HuH-7 (cell line): Measurements from ENCODE around the gene PROX1.

ENCODE experiments used
- DNase-seq: peaks from one replicate; pipeline ENCODE4 v3.0.0; 2011; ENCODE audit warnings: low spot score

The PROX1 gene

GRCh38 chr1:213999732-214000131, 12.0 kb downstream of the PROX1 start:
- no peak for DNase-seq

DNA sequence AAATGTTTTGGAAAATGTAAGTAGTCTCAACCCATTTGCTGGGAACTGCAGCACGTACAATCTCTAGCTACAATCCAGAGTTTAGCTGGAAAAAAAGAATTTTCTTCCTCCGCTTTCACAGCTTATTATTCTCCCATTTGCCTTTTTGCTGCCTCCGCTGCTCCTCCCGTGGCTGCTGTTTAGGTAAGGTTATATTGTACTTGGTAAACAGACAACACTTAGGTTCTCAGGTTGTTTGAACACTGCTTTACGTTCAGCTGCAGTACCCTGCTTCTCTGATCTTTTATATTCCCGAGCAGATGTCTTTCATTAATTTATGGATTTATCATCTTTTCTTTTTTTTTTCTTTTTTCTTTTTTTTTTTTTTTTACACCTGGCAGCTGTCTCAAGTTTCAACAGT, 14.3 kb downstream of the PROX1 start:
- DNase-seq: no peak

DNA sequence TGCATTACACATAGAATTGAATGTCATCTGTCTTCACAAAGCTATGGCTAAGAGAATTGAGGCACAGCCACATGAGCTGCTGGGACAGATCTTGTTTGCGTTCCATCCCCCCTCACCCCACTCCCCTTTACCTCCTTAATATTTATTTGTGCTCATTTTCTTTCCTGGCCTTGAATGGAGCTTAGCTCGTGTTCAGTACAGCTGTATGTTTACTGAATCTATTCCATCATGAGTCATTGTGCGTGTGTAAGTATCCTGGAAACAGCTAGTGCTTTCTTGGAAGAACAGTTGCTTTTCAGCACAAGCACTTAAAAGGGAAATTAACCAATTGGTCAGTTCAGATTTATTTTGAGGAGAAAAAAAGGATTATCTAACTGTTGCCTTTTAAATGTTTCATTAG, 14.7 kb downstream of the PROX1 start:
- DNase-seq: no peak

- no peak for DNase-seq
These were observed 15.5 kb downstream of the PROX1 start for GRCh38 chr1:214003233-214003632.

GRCh38 chr1:214004014-214004413, 16.2 kb downstream of the PROX1 start:
- DNase-seq: no peak

- DNase-seq: no peak
These were observed 17.0 kb downstream of the PROX1 start for GRCh38 chr1:214004795-214005194.

GRCh38 chr1:214005708-214006107, 17.9 kb downstream of the PROX1 start:
- DNase-seq: no peak

DNA sequence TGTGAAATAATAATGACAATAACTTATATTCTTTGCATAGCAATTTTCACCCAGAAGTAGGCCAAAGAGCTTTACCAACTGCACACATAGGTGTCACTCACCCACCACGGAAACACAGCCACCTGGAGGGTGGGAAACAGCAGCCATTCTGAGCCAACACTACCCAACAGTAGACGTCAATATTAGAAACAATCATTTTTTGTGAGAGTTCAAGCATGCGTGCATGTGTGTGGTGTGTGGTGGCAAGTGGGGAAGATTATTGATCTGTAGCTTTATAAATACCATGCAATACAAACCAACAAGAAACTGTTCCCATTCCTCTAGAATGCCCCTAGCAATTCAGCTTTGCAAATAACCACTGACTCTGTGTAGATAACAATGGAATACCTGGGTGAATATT, 19.1 kb downstream of the PROX1 start:
- DNase-seq: no peak

DNA sequence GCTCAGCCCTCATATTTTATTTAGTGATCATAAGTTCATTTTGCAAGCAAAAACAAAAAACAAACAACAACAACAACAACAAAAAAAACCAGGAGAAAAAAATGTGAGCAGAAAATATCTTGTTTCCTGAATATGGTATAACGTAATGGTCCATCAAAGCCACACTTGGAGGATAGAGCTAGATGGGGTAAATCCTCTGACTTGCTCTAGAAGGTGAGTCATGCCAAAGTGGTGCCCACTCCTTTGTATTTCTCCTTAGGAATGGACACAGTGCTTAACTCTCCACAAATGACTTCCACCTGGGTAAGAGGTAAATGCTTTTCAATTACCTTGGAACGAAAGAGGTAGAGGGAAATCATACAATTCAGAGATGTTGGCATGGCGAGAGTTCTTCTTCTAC, 20.6 kb downstream of the PROX1 start:
- DNase-seq: no peak

DNA sequence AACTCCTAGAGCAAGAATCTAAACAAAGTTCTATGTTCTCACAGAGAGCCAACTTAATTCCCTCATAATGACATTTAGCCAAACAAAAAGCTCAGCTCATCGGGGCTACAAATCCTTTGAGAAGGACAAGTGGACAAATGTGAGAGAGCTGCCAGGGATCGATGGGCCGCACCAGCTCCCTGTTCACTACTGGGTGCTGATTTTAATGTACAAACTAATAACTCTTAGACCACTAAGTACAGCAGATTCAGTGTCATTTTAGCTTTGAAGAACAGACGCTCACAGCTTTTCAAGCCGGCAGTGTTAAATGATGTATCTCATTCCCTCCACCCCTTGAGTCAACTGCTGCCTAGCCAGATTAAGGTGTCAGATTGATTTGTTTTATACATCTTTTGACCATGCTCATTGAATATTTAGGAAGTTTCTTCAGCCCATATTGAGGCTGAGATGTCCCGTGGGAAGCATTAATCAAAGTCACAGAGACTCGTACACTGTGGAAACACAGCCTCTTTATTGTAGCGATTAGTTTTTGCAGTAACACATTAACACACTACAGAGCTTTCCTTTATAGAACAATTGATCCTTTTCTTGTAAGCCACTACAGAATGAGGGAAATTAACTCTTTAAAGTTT, 21.1 kb downstream of the PROX1 start:
- DNase-seq: no peak

DNA sequence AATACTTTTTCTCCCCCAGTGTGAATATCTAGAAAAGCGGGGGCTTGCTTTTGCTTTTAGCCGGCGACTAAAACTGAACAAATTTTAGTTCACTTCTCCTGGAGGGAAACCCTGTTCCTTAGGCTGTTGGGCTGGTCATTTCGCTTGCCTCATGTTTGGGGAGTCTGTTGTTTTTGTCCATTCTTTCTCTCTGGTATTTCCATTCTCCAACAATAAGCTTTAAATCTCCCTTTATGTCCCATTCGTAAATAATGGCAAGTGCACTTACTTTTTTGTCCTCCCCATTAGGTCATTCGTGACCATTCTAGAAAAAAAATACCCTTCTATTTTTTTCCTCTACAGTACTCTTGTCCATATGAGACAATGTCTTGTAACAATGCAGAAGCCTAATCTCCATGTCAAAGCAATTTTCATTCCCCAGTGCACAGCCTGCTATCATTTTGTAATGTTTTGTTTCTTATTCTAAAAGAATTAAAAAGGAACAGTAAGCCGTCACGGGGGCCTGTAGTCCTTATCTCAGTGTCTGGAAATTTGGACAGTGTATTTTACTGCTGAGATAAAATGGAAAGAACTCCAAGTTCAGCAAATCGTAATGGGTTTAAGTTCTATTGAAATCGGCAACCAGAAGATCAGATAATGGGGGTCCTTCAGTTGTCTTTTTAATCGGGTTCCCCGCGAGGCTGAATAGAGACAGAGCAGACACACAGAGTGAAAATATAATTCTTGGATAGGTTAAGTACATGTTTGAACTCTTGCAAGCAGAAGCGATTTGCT, 21.8 kb downstream of the PROX1 start:
- DNase-seq: no peak

DNA sequence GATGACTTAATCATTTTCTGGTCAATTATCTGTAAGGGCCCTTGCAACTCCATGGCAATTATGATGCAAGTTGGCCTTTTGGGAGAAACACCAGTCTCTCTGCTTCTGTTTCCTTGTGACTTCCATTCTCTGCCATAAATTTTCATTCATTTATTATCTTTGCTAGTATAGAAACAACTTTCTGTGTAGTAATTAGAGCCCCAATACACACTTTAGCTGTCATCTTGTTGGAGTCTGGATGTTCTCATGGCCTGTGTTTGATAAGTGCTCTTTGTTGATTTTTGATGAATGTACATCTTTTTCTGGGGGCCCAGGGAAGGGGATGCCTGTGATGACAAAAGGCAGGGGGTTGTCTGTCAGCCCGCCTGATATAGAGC, 22.4 kb downstream of the PROX1 start:
- DNase-seq: no peak

DNA sequence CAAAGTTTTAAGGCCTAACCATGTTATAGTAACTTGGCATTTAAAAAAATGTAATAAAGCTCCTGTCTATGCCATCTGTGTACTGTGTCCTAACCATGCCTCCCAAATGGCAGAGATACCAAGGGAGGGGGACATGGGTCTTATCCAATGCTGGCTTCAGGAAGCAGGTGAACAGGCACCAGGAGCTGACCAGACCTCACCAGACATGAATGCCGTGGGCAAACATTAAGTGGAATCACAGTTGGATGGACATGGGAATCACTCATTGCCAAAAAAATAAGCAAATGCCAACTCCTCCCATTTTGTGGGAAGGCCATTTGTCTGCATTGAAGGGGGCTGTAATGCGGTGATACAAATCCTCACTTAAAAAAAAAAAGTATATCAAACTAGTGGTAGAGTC, 22.9 kb downstream of the PROX1 start:
- DNase-seq: no peak

GRCh38 chr1:214012418-214012817, 24.6 kb downstream of the PROX1 start:
- DNase-seq: no peak

- no peak for DNase-seq
These were observed 26.0 kb downstream of the PROX1 start for GRCh38 chr1:214013614-214014377.

GRCh38 chr1:214014730-214015129, 27.0 kb downstream of the PROX1 start:
- peak; percentile 53 for DNase-seq

GRCh38 chr1:214017191-214017982, 29.6 kb downstream of the PROX1 start:
- no peak for DNase-seq

DNA sequence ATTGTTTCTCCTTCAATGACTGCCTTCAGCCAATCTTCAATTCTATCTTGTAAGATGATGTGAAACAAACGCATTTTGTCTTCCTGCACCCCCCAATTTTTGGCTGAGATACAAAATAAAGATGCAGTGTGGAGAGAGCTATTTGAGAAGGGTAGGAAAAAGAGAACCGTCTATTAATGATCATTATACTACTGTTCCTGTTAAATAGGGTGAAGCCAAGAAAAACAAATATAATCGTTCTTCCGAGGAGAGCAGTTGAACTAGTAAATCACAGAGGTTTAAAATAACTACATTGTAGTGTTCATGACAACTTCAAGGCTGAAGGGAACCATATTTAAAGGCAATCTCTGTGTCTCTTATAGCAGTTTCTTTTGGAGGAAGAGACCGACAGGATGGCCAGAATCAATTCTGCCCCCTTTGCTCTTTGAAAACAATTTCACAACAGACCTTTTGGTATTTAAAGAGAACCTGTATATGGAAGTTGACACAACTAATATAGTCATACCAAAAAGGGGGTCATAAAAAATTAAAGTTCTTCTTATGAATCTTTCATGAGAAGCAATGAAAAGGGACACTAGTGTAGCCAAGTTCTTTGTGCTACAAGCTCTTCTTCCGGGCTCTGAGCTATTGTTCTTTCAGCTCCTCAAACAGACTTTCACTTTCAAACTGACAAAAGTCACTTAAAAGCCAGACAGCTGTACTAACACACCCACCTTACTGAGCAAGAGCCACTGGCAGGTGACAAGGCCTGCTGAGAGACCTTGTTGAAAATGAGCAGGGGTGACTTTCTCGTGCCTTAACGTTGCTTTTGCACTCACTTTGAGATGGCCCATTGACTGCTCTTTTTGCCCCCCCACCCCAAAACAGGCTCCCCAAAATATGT, 30.9 kb downstream of the PROX1 start:
- no peak for DNase-seq

DNA sequence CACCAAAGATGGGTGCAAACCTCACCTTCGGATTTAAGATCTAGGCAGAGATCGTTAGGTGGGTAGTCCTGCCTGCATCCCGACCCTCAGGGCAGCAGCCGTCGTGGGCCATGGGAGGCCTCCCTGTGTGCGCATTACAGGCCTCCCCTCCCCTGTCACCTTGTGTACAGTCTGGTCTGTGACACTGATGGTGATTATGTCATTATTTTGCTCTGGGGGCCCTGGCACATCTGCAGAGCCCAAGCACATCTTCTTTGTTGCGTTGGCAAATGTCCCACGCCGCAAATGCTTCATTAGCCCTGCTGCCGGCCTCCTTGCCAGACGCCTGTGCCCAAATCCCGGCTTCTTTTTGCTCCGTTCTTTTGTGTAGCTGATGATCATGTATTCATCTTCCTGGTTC, 31.7 kb downstream of the PROX1 start:
- DNase-seq: no peak

DNA sequence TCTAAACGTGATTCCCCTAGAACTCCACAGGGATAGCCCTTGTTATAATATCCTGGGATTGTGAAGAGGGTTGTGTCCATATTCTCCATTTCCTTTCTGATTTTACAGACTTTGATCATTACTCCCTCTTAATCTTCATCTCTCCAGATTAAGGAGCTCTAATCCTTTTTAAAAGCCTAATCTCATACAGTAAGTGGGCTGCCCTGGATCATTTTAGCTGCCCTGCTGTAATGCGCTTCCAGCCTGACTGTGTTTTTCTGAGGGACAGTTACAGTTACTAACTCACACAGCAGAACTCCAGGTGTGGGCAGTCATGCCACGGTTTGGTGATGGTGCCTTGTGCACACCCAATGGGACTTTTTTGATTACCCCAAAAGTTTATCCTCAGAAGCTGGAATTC, 33.5 kb downstream of the PROX1 start:
- DNase-seq: no peak

- DNase-seq: no peak
These were observed 34.5 kb downstream of the PROX1 start for GRCh38 chr1:214022229-214022791.
